ENCODE measurements around the gene BTN1A1.

GRCh38 chr6:26514984-26515383 is 14.9 kb downstream of the BTN1A1 start:
- TF ChIP-seq CTCF (IDR thresholded peaks at IDR 0.05) (no peak), POLR2A (IDR thresholded peaks at IDR 0.05) (no peak)

Data from lower leg skin (tissue), 3 donors.